ENCODE results near the gene TRIM68.

DNA sequence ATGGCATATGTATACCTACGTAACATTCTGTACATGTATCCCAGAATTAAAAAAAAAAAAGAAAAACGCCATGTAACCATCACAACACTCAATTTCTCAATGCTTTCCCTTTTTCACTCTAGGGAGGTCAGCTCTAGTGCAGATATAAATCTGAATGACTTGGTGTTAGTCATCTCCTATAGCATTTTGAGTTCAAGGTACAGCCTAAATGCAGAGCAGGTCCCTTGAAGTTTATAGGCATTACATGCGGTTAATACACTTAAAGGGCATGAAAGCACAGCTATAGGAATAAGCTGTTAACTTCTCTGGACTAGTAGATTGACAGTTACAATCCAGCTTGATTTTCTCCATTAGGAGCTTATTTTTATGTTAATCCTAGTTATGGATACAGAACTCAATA lies 42.7 kb downstream of the TRIM68 start:
- TF ChIP-seq, protein P1, sequence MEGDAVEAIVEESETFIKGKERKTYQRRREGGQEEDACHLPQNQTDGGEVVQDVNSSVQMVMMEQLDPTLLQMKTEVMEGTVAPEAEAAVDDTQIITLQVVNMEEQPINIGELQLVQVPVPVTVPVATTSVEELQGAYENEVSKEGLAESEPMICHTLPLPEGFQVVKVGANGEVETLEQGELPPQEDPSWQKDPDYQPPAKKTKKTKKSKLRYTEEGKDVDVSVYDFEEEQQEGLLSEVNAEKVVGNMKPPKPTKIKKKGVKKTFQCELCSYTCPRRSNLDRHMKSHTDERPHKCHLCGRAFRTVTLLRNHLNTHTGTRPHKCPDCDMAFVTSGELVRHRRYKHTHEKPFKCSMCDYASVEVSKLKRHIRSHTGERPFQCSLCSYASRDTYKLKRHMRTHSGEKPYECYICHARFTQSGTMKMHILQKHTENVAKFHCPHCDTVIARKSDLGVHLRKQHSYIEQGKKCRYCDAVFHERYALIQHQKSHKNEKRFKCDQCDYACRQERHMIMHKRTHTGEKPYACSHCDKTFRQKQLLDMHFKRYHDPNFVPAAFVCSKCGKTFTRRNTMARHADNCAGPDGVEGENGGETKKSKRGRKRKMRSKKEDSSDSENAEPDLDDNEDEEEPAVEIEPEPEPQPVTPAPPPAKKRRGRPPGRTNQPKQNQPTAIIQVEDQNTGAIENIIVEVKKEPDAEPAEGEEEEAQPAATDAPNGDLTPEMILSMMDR (conservative IDR thresholded peaks at IDR 0.05; ENCODE audit: low read length) = no peak
- TF ChIP-seq EZH2phosphoT487 (IDR thresholded peaks at IDR 0.05; ENCODE audit: borderline replicate concordance, low read depth, low read length) = no peak

Measured in OCI-LY7 (cell line).